Cardiac muscle cell (in vitro differentiated cells and primary cell): ENCODE data around the gene THUMPD2. TPM values are rescaled to one million over a fixed set of nuclear protein-coding genes. Genes with fewer than 3 reads are reported as not detected.
"Not testable (repeated sequence)": the region's sequence is repeated elsewhere in the genome, so short reads cannot be mapped to it uniquely, and the experiment has no call there.

ENCODE experiments used
- DNase-seq, 2 donors: peaks; one replicate each; pipeline versions ENCODE4 v3.0.0 to v3.0.0-alpha.2; 2010 to 2017; ENCODE audit warnings: low read depth in 1 of 2, low spot score in 1 of 2
- H3K27ac ChIP-seq: fragments of 200-600 bp; sonication (generic); 2 replicates; pipeline ENCODE4 v1.5.1; 2016
- H3K27me3 ChIP-seq: fragments of 200-600 bp; sonication (generic); 2 replicates; pipeline ENCODE4 v1.6.0; 2016; ENCODE audit warnings: control low read depth
- H3K36me3 ChIP-seq: fragments of 200-600 bp; sonication (generic); 2 replicates; pipeline ENCODE4 v1.5.1; 2016; ENCODE audit warnings: control low read depth
- H3K4me1 ChIP-seq: fragments of 200-600 bp; sonication (generic); 2 replicates; pipeline ENCODE4 v1.8.1; 2017; ENCODE audit warnings: low read depth, mild to moderate bottlenecking, mixed run types
- H3K4me3 ChIP-seq: fragments of 200-600 bp; sonication (generic); 2 replicates; pipeline ENCODE4 v1.5.1; 2016; ENCODE audit warnings: mild to moderate bottlenecking
- H3K9me3 ChIP-seq: fragments of 200-600 bp; sonication (generic); 2 replicates; pipeline ENCODE4 v1.5.1; 2017; ENCODE audit warnings: low read depth, mild to moderate bottlenecking, control low read depth
- CTCF ChIP-seq: IDR thresholded peaks from 2 replicates; pipeline ENCODE4 v1.5.1; 2012; ENCODE audit warnings: low read depth, mild to moderate bottlenecking, low read length
- polyA plus RNA-seq: library from polyadenylated mRNA; unstranded; fragments of >200 nt; fragmentation: Nextera tagmentation; extraction: Ambion mirVana; gene quantifications from 2 replicates; pipeline ENCODE4 v1.2.1, GENCODE V29; 2016
- total RNA-seq: library from RNA; depleted of rRNA; stranded (reverse); fragments of >200 nt; gene quantifications from 2 replicates; pipeline ENCODE4 v1.2.3, GENCODE V29; 2016

THUMPD2 gene
- total and polyA plus RNA-seq, 2 experiments from 2014 or later = 8.4 to 11.8 TPM

GRCh38 chr2:39803839-39804238 lies 24.8 kb upstream of the THUMPD2 start:
- DNase-seq = no peak
- Histone ChIP-seq H3K4me3 (no peak overlapping the region), H3K27ac (no peak overlapping the region), H3K9me3 (no peaks in the 10 kb centered on the region), H3K36me3 (no peaks in the 10 kb centered on the region), H3K4me1 (no peaks in the 10 kb centered on the region), H3K27me3 (no peaks in the 10 kb centered on the region)
- TF ChIP-seq CTCF = no peak

GRCh38 chr2:39800752-39801151 lies 21.7 kb upstream of the THUMPD2 start:
- no peaks in the 10 kb centered on the region for H3K27me3 ChIP-seq
- DNase-seq = no peak
- no peak overlapping the region for H3K4me3 ChIP-seq
- no peaks in the 10 kb centered on the region for H3K9me3 ChIP-seq
- no peaks in the 10 kb centered on the region for H3K36me3 ChIP-seq
- no peak for TF ChIP-seq CTCF
- H3K27ac ChIP-seq = no peak overlapping the region
- H3K4me1 ChIP-seq = no peaks in the 10 kb centered on the region

GRCh38 chr2:39796134-39796533 lies 17.1 kb upstream of the THUMPD2 start:
- Histone ChIP-seq H3K4me3 (no peak overlapping the region), H3K9me3 (no peaks in the 10 kb centered on the region), H3K36me3 (no peaks in the 10 kb centered on the region), H3K27me3 (no peaks in the 10 kb centered on the region), H3K4me1 (no peaks in the 10 kb centered on the region), H3K27ac (no peak overlapping the region)
- no peak for TF ChIP-seq CTCF
- DNase-seq = no peak

- H3K27ac ChIP-seq, H3K4me1 ChIP-seq: not testable (repeated sequence)
These were observed 11.3 kb upstream of the THUMPD2 start for GRCh38 chr2:39790216-39790818.

GRCh38 chr2:39787950-39788349 lies 8.9 kb upstream of the THUMPD2 start:
- no peaks in the 10 kb centered on the region for H3K4me1 ChIP-seq

More at GRCh38 chr2:39790216-39790818, 11.3 kb upstream of the THUMPD2 start:
- not testable (repeated sequence) for H3K27me3 ChIP-seq, H3K9me3 ChIP-seq, H3K36me3 ChIP-seq, DNase-seq, H3K4me3 ChIP-seq

More at GRCh38 chr2:39787950-39788349, 8.9 kb upstream of the THUMPD2 start:
- DNase-seq = no peak
- Histone ChIP-seq H3K27me3 (no peaks in the 10 kb centered on the region), H3K36me3 (no peaks in the 10 kb centered on the region), H3K9me3 (no peaks in the 10 kb centered on the region), H3K27ac (no peak overlapping the region), H3K4me3 (no peak overlapping the region)
- TF ChIP-seq CTCF = no peak
